Mesothelial cell of epicardium (in vitro differentiated cells): ENCODE results near the gene FAM135A. TPM values are rescaled to one million over a fixed set of nuclear protein-coding genes. Genes with fewer than 3 reads are reported as not detected.

Experiments
- DNase-seq, 2 experiments: peaks; one replicate each; pipeline ENCODE4 v3.0.0; 2021; ENCODE audit warnings: low spot score in 2 of 2; ENCODE audit not compliant: unreplicated experiment in 2 of 2
- H3K27ac Mint-ChIP-seq: 2 replicates; pipeline ENCODE4 v1.8.0; 2021; ENCODE audit warnings: mixed read lengths
- H3K27me3 Mint-ChIP-seq: 2 replicates; pipeline ENCODE4 v1.8.0; 2021; ENCODE audit warnings: low read depth, mixed read lengths
- H3K36me3 Mint-ChIP-seq: 2 replicates; pipeline ENCODE4 v1.8.0; 2021; ENCODE audit warnings: mixed read lengths
- H3K4me1 Mint-ChIP-seq: 2 replicates; pipeline ENCODE4 v1.8.0; 2021; ENCODE audit warnings: mixed read lengths
- H3K4me3 Mint-ChIP-seq: 2 replicates; pipeline ENCODE4 v1.8.0; 2021; ENCODE audit warnings: mild to moderate bottlenecking, moderate library complexity, mixed read lengths
- H3K9me3 Mint-ChIP-seq: 2 replicates; pipeline ENCODE4 v1.8.0; 2021; ENCODE audit warnings: mixed read lengths
- total RNA-seq: library from RNA; stranded (reverse); gene quantifications from 3 replicates; pipeline ENCODE4 v1.2.1, GENCODE V29; 2021
- TF ChIP-seq, protein P1 (sequence below): fragments of 200-600 bp; sonication (generic); IDR thresholded peaks from one replicate; pipeline ENCODE4 v1.5.0; 2021; ENCODE audit warnings: antibody characterized with exemption; ENCODE audit not compliant: unreplicated experiment

FAM135A gene
- total RNA-seq, 1 donor from 2014 or later, result 24.8 TPM

DNA sequence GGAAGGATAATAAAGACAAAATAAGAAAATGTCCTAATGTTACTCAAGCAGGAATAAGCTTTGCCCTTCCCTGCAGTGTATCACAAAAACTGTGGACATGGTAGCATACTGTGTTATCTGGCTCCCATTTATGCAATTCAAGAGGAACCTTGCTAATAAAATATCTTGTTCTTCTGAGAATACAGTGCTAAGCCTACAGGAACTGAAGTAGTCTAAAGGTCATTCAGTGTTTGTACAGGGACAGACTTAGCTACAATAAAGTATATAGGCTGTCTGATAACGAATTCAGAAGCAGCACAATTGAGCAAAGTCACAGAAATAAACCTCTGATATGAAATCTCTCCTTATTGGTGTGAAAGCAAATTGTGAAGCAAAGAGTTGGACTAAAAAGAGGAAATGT, 93.9 kb downstream of the FAM135A start:
- peaks cover 1% of the 10 kb centered on the region for H3K4me1 Mint-ChIP-seq
- no peak overlapping the region for H3K4me3 Mint-ChIP-seq
- H3K9me3 Mint-ChIP-seq, result peaks cover 29% of the 10 kb centered on the region
- no peaks in the 10 kb centered on the region for H3K27me3 Mint-ChIP-seq
- DNase-seq, result no peak
- peaks cover 34% of the 10 kb centered on the region for H3K36me3 Mint-ChIP-seq
- TF ChIP-seq, protein P1, sequence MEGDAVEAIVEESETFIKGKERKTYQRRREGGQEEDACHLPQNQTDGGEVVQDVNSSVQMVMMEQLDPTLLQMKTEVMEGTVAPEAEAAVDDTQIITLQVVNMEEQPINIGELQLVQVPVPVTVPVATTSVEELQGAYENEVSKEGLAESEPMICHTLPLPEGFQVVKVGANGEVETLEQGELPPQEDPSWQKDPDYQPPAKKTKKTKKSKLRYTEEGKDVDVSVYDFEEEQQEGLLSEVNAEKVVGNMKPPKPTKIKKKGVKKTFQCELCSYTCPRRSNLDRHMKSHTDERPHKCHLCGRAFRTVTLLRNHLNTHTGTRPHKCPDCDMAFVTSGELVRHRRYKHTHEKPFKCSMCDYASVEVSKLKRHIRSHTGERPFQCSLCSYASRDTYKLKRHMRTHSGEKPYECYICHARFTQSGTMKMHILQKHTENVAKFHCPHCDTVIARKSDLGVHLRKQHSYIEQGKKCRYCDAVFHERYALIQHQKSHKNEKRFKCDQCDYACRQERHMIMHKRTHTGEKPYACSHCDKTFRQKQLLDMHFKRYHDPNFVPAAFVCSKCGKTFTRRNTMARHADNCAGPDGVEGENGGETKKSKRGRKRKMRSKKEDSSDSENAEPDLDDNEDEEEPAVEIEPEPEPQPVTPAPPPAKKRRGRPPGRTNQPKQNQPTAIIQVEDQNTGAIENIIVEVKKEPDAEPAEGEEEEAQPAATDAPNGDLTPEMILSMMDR, result no peak
- H3K27ac Mint-ChIP-seq, result no peak overlapping the region

DNA sequence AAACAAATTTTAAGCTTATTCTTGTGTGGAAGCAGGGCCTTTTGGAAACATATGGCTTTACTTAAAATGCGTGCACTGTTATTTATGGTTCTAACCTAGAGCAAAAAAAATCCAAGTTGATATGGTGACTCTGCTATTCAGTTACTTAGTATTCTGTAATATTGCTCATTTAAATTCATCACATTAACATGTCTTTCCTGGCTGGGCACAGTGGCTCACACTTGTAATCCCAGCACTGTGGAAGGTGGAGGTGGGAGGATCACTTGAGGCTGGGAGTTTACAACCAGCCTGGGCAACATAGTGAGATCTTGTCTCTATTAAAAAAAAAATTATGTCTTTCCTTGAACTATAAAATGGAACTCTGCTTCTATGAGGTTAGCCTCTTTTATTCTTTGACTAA, 95.6 kb downstream of the FAM135A start:
- no peak overlapping the region for H3K4me3 Mint-ChIP-seq
- H3K27ac Mint-ChIP-seq, result no peak overlapping the region
- H3K27me3 Mint-ChIP-seq, result no peaks in the 10 kb centered on the region

DNA sequence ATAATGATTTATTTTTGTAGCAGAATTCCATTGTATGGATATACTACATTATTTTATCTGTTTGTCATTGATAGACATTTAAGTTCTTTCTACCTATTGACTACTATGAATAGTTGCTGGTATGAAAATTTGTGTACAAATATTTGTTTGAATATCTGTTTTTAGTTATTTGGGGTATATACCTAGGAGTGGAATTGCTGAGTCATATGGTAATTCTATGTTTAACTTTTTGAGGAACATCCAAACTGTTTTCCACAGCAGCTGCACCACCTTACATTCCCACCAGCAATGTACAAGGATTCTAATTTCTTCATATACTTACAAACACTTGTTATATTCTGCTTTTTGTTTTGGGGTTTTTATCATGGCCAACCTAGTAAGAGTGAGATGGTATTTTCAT, 97.3 kb downstream of the FAM135A start:
- DNase-seq, result no peak
- Mint-ChIP-seq H3K4me3 (no peak overlapping the region), H3K27me3 (no peaks in the 10 kb centered on the region), H3K36me3 (peaks cover 14% of the 10 kb centered on the region), H3K4me1 (peaks cover 1% of the 10 kb centered on the region), H3K27ac (no peak overlapping the region), H3K9me3 (peaks cover 4% of the 10 kb centered on the region)
- TF ChIP-seq, protein P1, result no peak

More for the DNA sequence above, 95.6 kb downstream of the FAM135A start:
- TF ChIP-seq, protein P1, result no peak
- DNase-seq, result no peak
- Mint-ChIP-seq H3K36me3 (peaks cover 19% of the 10 kb centered on the region), H3K4me1 (peaks cover 1% of the 10 kb centered on the region), H3K9me3 (peaks cover 15% of the 10 kb centered on the region)

DNA sequence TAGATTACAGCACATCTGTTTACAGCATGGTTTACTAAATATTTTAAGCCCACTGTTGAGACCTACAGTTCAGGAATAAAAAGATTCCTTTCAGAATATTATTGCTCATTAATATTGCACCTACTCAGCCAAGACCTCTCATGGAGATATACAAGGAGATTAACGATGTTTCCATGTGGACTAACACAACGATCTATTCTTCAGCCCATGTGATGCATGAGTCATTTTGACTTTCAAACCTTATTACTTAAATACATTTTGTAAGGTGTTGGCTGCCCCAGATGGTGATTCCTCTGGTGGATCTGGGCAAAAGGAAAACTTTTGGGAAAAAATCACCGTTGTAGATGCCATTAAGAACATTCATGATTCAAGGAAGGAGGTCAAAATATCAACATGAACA, 105.4 kb downstream of the FAM135A start:
- peaks cover 7% of the 10 kb centered on the region for H3K9me3 Mint-ChIP-seq
- no peaks in the 10 kb centered on the region for H3K27me3 Mint-ChIP-seq
- H3K27ac Mint-ChIP-seq, result no peak overlapping the region
- H3K36me3 Mint-ChIP-seq, result peaks cover 5% of the 10 kb centered on the region
- H3K4me3 Mint-ChIP-seq, result no peak overlapping the region
- no peaks in the 10 kb centered on the region for H3K4me1 Mint-ChIP-seq
- TF ChIP-seq, protein P1, result no peak
- no peak for DNase-seq

DNA sequence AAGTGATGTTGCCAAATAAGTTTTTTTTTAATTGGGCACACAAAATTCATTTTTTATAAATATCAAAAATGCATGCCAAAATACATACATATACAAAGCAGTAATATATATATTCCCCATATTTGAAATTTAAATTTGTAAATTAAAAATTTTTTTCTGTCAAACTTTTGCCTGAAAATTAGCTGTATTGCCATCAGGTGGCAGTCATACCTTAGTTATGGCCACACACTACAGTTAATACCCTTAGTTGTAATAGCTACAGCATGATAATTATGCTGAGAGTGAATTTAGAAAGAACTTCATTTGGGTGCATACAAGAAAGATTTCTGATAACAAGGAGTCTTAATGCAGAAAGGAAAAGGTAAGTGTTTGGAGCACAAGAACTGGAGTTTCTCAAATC, 107.3 kb downstream of the FAM135A start:
- peaks cover 7% of the 10 kb centered on the region for H3K9me3 Mint-ChIP-seq
- H3K27me3 Mint-ChIP-seq, result no peaks in the 10 kb centered on the region
- peaks cover 4% of the 10 kb centered on the region for H3K36me3 Mint-ChIP-seq
- DNase-seq, result no peak
- TF ChIP-seq, protein P1, result peak; percentile 15
- no peak overlapping the region for H3K27ac Mint-ChIP-seq
- no peaks in the 10 kb centered on the region for H3K4me1 Mint-ChIP-seq
- no peak overlapping the region for H3K4me3 Mint-ChIP-seq

DNA sequence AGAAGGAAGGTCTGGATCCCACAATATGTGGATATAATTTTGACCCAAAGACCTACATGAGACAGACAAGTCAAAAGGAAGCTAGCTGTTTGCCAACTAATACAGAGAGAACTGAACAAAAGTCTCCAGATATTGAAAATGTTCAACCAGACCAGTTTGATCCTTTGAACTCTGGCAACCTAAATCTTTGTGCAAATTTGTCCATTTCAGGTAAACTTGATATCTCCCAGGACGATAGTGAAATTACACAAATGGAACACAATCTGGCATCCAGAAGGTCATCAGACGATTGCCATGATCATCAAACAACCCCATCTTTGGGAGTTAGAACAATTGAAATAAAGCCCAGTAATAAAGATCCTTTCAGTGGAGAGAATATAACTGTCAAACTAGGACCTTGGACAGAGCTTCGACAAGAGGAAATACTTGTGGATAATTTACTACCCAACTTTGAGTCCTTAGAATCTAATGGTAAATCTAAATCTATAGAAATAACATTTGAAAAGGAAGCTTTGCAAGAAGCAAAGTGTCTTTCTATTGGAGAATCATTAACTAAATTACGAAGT, 111.5 kb downstream of the FAM135A start:
- H3K4me3 Mint-ChIP-seq, result no peak overlapping the region
- DNase-seq, result no peak
- no peaks in the 10 kb centered on the region for H3K9me3 Mint-ChIP-seq
- H3K27ac Mint-ChIP-seq, result no peak overlapping the region
- H3K27me3 Mint-ChIP-seq, result no peaks in the 10 kb centered on the region
- TF ChIP-seq, protein P1, result no peak
- no peaks in the 10 kb centered on the region for H3K4me1 Mint-ChIP-seq
- peaks cover 4% of the 10 kb centered on the region for H3K36me3 Mint-ChIP-seq
